Keratinocyte (primary cell): Measurements from ENCODE around the gene GLRX5. TPM values are rescaled to one million over a fixed set of nuclear protein-coding genes. Genes with fewer than 3 reads are reported as not detected.

ENCODE experiments used
- DNase-seq: peaks from one replicate; pipeline ENCODE4 v3.0.0-alpha.2; 2011; ENCODE audit warnings: low read depth, missing footprints, low spot score
- FAIRE-seq: peaks from 2 replicates; lab custom pipeline; 2011; peaks lifted over from hg19 to GRCh38; lab: Jason Lieb, UNC
- H2AFZ ChIP-seq: 2 replicates; pipeline ENCODE4 v1.6.0; 2012; ENCODE audit warnings: low read length, control low read depth, inconsistent platforms; ENCODE audit not compliant: control insufficient read depth
- H3K27ac ChIP-seq: 2 replicates; pipeline ENCODE4 v1.5.1; 2011; ENCODE audit warnings: low read length; ENCODE audit not compliant: control insufficient read depth, insufficient read depth
- H3K27me3 ChIP-seq: 3 replicates; pipeline ENCODE4 v1.6.0; 2011; ENCODE audit warnings: low read length; ENCODE audit not compliant: control insufficient read depth, insufficient read depth; ENCODE audit errors: extremely low read depth
- H3K36me3 ChIP-seq, 2 experiments: 2 replicates in 1 of 2; 3 replicates in 1 of 2; pipeline ENCODE4 v1.5.1; 2011; ENCODE audit warnings: low read length in 2 of 2, mild to moderate bottlenecking in 1 of 2; ENCODE audit not compliant: control insufficient read depth in 2 of 2, insufficient read depth in 2 of 2; ENCODE audit errors: extremely low read depth in 1 of 2
- H3K4me1 ChIP-seq: 3 replicates; pipeline ENCODE4 v1.5.1; 2011; ENCODE audit warnings: low read length; ENCODE audit not compliant: control insufficient read depth, insufficient read depth; ENCODE audit errors: extremely low read depth
- H3K4me2 ChIP-seq: 3 replicates; pipeline ENCODE4 v1.6.0; 2011; ENCODE audit warnings: low read depth, low read length; ENCODE audit not compliant: control insufficient read depth, insufficient read depth; ENCODE audit errors: extremely low read depth
- H3K4me3 ChIP-seq, 3 experiments: fragments of 200-600 bp in 1 of 3; sonication (generic) in 1 of 3; 2 replicates in 2 of 3; 3 replicates in 1 of 3; pipeline ENCODE4 v1.5.1; 2011 to 2016; ENCODE audit warnings: low read length in 3 of 3, mild to moderate bottlenecking in 3 of 3, control low read depth in 2 of 3, inconsistent platforms in 1 of 3, low read depth in 1 of 3, mixed read lengths in 1 of 3, mixed run types in 1 of 3, moderate library complexity in 1 of 3; ENCODE audit not compliant: control insufficient read depth in 2 of 3, insufficient read depth in 2 of 3; ENCODE audit errors: extremely low read depth in 1 of 3
- H3K79me2 ChIP-seq: 2 replicates; pipeline ENCODE4 v1.6.0; 2012; ENCODE audit warnings: low read length; ENCODE audit not compliant: control insufficient read depth, insufficient read depth
- H3K9ac ChIP-seq: 3 replicates; pipeline ENCODE4 v1.6.0; 2011; ENCODE audit warnings: low read length; ENCODE audit not compliant: control insufficient read depth, insufficient read depth; ENCODE audit errors: extremely low read depth
- H3K9me1 ChIP-seq: 3 replicates; pipeline ENCODE4 v1.6.0; 2011; ENCODE audit warnings: low read length; ENCODE audit not compliant: control insufficient read depth, insufficient read depth; ENCODE audit errors: extremely low read depth
- H3K9me3 ChIP-seq: 2 replicates; pipeline ENCODE4 v1.5.1; 2012; ENCODE audit warnings: low read depth, low read length; ENCODE audit not compliant: control insufficient read depth
- H4K20me1 ChIP-seq: 3 replicates; pipeline ENCODE4 v1.6.0; 2011; ENCODE audit warnings: low read length; ENCODE audit not compliant: control insufficient read depth, insufficient read depth; ENCODE audit errors: extremely low read depth
- CTCF ChIP-seq, 3 experiments: IDR thresholded peaks in 1 of 3; conservative IDR thresholded peaks in 1 of 3; optimal IDR thresholded peaks in 1 of 3; 2 replicates in 2 of 3; 3 replicates in 1 of 3; pipeline versions ENCODE3 to v1.5.1; 2011; ENCODE audit warnings: low read length in 3 of 3, mild to moderate bottlenecking in 3 of 3, moderate library complexity in 2 of 3, control low read depth in 1 of 3, inconsistent platforms in 1 of 3; ENCODE audit not compliant: insufficient read depth in 2 of 3; ENCODE audit errors: extremely low read depth in 1 of 3
- EZH2 ChIP-seq: IDR thresholded peaks from one replicate; pipeline ENCODE4 v1.6.1; 2012; ENCODE audit warnings: inconsistent platforms, mild to moderate bottlenecking, low read length, moderate library complexity
- dilution Hi-C: fragments of 300-500 bp; cut with MboI; formaldehyde crosslinking; loops from one replicate; pipeline ENCODE4 v1.7.0; 2020; ENCODE audit warnings: low sequenced_read_pairs; ENCODE audit not compliant: extremely low pct_ligation_motif_present
- polyA plus RNA-seq, 5 experiments: library from polyadenylated mRNA; depleted of rRNA in 3 of 5; stranded (reverse) in 3 of 5; stranded (forward) in 1 of 5; unstranded in 1 of 5; fragments of >200 nt; gene quantifications; 1 replicate in 1 of 5; 2 replicates in 3 of 5; 3 replicates in 1 of 5; pipeline versions ENCODE4 v1.2.1 to v1.2.3, GENCODE V29; 2011 to 2012; ENCODE audit warnings: missing spikeins in 2 of 5, low read depth in 1 of 5, low replicate concordance in 1 of 5

Gene GLRX5
- polyA plus RNA-seq, 1 donor (not counting 4 experiments of a cell fraction or from before 2014, with no cell fraction given) = 60.9 TPM

- TF ChIP-seq EZH2 (no peak), CTCF (optimal IDR thresholded peaks at IDR 0.05 in 1 of 3, IDR thresholded peaks at IDR 0.05 in 1 of 3, conservative IDR thresholded peaks at IDR 0.05 in 1 of 3; ENCODE audit: extremely low read depth in 1 of 3, insufficient read depth in 2 of 3, low read length in 3 of 3) (no peak)
- H3K9me3 ChIP-seq = no peaks in the 10 kb centered on the region
- no peaks in the 10 kb centered on the region for H3K79me2 ChIP-seq
- H3K36me3 ChIP-seq = no peaks in the 10 kb centered on the region
- FAIRE-seq (no peak), DNase-seq (no peak)
- dilution Hi-C loops = loop anchor here (25.0 kb wide), 1 partner anchor 399 kb away; no protein-coding TSS in a partner anchor
- H2AFZ ChIP-seq = no peak overlapping the region
- no peaks in the 10 kb centered on the region for H3K4me1 ChIP-seq
- H3K9ac ChIP-seq = no peak overlapping the region
- no peak overlapping the region for H3K4me2 ChIP-seq
- H4K20me1 ChIP-seq = no peaks in the 10 kb centered on the region
- H3K9me1 ChIP-seq = no peaks in the 10 kb centered on the region
- no peak overlapping the region for H3K27ac ChIP-seq
- no peaks in the 10 kb centered on the region for H3K27me3 ChIP-seq
- no peak overlapping the region for H3K4me3 ChIP-seq
Measured at GRCh38 chr14:95562892-95563685, 28.2 kb downstream of the GLRX5 start.

- H3K4me2 ChIP-seq = no peak overlapping the region
- no peaks in the 10 kb centered on the region for H3K4me1 ChIP-seq
- H3K4me3 ChIP-seq = no peak overlapping the region
- no peaks in the 10 kb centered on the region for H4K20me1 ChIP-seq
- H3K27ac ChIP-seq = no peak overlapping the region
- H2AFZ ChIP-seq = no peak overlapping the region
- H3K79me2 ChIP-seq = no peaks in the 10 kb centered on the region
- no peaks in the 10 kb centered on the region for H3K27me3 ChIP-seq
- FAIRE-seq = no peak
- TF ChIP-seq EZH2 (no peak), CTCF (optimal IDR thresholded peaks at IDR 0.05 in 1 of 3, IDR thresholded peaks at IDR 0.05 in 1 of 3, conservative IDR thresholded peaks at IDR 0.05 in 1 of 3; ENCODE audit: extremely low read depth in 1 of 3, insufficient read depth in 2 of 3, low read length in 3 of 3) (no peak)
- DNase-seq = no peak
- H3K9ac ChIP-seq = no peak overlapping the region
- H3K9me3 ChIP-seq = no peaks in the 10 kb centered on the region
- dilution Hi-C loops = loop anchor here (25.0 kb wide), 1 partner anchor 398 kb away; no protein-coding TSS in a partner anchor
- H3K9me1 ChIP-seq = no peaks in the 10 kb centered on the region
- no peaks in the 10 kb centered on the region for H3K36me3 ChIP-seq
Measured at GRCh38 chr14:95564060-95564459, 29.2 kb downstream of the GLRX5 start.
